PC-9 (cell line): Measurements from ENCODE around the gene TBP.

Source experiments
- CTCF ChIP-seq: fragments of 200-600 bp; sonication (generic); conservative IDR thresholded peaks from 2 replicates; pipeline ENCODE4 v1.6.1; 2017; ENCODE audit warnings: mixed run types, antibody characterized with exemption, mild to moderate bottlenecking, moderate library complexity
- EZH2 ChIP-seq: fragments of 200-600 bp; sonication (generic); IDR thresholded peaks from 2 replicates; pipeline ENCODE4 v1.8.0; 2017; ENCODE audit warnings: antibody characterized with exemption, low read depth

- no peak for TF ChIP-seq EZH2
- no peak for TF ChIP-seq CTCF
Observed at GRCh38 chr6:170552765-170553533, 1.2 kb upstream of the TBP start, which contains the start of gene PSMB1.
